SK-N-SH treated with all-trans-retinoic acid at 6 μM for 48 hours (cell line): ENCODE data around the gene HNF1A.

Experiments
- BACH2 ChIP-seq: fragments of 250-450 bp; sonication (Bioruptor Pico); IDR thresholded peaks from 2 replicates; pipeline ENCODE4 v1.9.0; 2021; ENCODE audit warnings: mild to moderate bottlenecking, borderline replicate concordance
- CSDC2 ChIP-seq: fragments of 250-450 bp; sonication (Bioruptor Pico); IDR thresholded peaks from 2 replicates; pipeline ENCODE4 v1.5.0; 2020; ENCODE audit warnings: mild to moderate bottlenecking, moderate library complexity
- ESRRG ChIP-seq: fragments of 250-450 bp; sonication (Bioruptor Pico); IDR thresholded peaks from 2 replicates; pipeline ENCODE4 v1.6.1; 2021; ENCODE audit warnings: mild to moderate bottlenecking
- OSR1 ChIP-seq: fragments of 250-450 bp; sonication (Bioruptor Pico); IDR thresholded peaks from 2 replicates; pipeline ENCODE4 v1.8.0; 2022; ENCODE audit warnings: moderate library complexity, mild to moderate bottlenecking, inconsistent platforms
- RARB ChIP-seq: fragments of 250-450 bp; sonication (Bioruptor Pico); IDR thresholded peaks from 2 replicates; pipeline ENCODE4 v1.8.0; 2021; ENCODE audit warnings: mild to moderate bottlenecking, moderate library complexity
- ZFP3 ChIP-seq: fragments of 250-450 bp; sonication (Bioruptor Pico); IDR thresholded peaks from 2 replicates; pipeline ENCODE4 v1.5.0; 2020; ENCODE audit warnings: mild to moderate bottlenecking, moderate library complexity
- ZFP30 ChIP-seq: fragments of 450-650 bp; formaldehyde crosslinking; IDR thresholded peaks from 2 replicates; pipeline ENCODE4 v1.5.0; 2022; ENCODE audit warnings: mild to moderate bottlenecking, moderate library complexity
- ZNF565 ChIP-seq: fragments of 450-650 bp; formaldehyde crosslinking; conservative IDR thresholded peaks from 2 replicates; pipeline ENCODE4 v1.5.0; 2020; ENCODE audit warnings: low read depth, mild to moderate bottlenecking, moderate library complexity
- ZNF70 ChIP-seq: fragments of 450-650 bp; formaldehyde crosslinking; IDR thresholded peaks from 2 replicates; pipeline ENCODE4 v1.5.0; 2020; ENCODE audit warnings: mild to moderate bottlenecking, moderate library complexity
- ZNF8 ChIP-seq: fragments of 450-650 bp; formaldehyde crosslinking; IDR thresholded peaks from 2 replicates; pipeline ENCODE4 v1.5.0; 2020; ENCODE audit warnings: mild to moderate bottlenecking, moderate library complexity
- TF ChIP-seq, protein P1 (sequence below): fragments of 250-450 bp; sonication (Bioruptor Pico); IDR thresholded peaks from 2 replicates; pipeline ENCODE4 v1.5.1; 2021; ENCODE audit warnings: mild to moderate bottlenecking, moderate library complexity
- TF ChIP-seq, protein P2 (sequence below): fragments of 250-450 bp; sonication (Bioruptor Pico); IDR thresholded peaks from 2 replicates; pipeline ENCODE4 v1.8.0; 2020; ENCODE audit warnings: mild to moderate bottlenecking, moderate library complexity, borderline replicate concordance

DNA sequence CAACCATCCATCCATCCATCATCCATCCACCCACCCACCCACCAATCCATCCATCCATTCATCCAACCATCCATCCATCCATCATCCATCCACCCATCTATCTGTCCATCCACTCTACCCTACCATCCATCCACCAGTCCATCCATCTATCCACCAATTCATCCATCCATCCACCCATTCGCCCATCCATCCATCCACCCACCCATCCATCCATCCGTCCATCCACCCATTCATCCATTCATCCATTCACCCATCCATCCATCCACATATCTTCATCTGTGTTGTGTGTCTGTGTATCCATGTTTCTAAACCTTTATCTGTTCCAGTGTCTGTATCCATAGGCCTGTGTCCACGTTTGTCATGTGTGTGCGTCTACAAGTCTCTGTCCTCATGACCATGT is 9.9 kb downstream of the HNF1A start:
- no peak for TF ChIP-seq CSDC2 (CRISPR knock-in tag)
- no peak for TF ChIP-seq BACH2
- no peak for TF ChIP-seq ZFP30 (CRISPR knock-in tag)
- TF ChIP-seq ZNF565 (CRISPR knock-in tag) = no peak
- no peak for TF ChIP-seq ESRRG
- no peak for TF ChIP-seq OSR1 (CRISPR knock-in tag)
- TF ChIP-seq RARB (CRISPR knock-in tag) = no peak
- TF ChIP-seq, protein P1, sequence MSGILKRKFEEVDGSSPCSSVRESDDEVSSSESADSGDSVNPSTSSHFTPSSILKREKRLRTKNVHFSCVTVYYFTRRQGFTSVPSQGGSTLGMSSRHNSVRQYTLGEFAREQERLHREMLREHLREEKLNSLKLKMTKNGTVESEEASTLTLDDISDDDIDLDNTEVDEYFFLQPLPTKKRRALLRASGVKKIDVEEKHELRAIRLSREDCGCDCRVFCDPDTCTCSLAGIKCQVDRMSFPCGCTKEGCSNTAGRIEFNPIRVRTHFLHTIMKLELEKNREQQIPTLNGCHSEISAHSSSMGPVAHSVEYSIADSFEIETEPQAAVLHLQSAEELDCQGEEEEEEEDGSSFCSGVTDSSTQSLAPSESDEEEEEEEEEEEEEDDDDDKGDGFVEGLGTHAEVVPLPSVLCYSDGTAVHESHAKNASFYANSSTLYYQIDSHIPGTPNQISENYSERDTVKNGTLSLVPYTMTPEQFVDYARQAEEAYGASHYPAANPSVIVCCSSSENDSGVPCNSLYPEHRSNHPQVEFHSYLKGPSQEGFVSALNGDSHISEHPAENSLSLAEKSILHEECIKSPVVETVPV (CRISPR knock-in tag) = no peak
- TF ChIP-seq ZFP3 = no peak
- TF ChIP-seq ZNF70 (CRISPR knock-in tag) = no peak
- TF ChIP-seq, protein P2, sequence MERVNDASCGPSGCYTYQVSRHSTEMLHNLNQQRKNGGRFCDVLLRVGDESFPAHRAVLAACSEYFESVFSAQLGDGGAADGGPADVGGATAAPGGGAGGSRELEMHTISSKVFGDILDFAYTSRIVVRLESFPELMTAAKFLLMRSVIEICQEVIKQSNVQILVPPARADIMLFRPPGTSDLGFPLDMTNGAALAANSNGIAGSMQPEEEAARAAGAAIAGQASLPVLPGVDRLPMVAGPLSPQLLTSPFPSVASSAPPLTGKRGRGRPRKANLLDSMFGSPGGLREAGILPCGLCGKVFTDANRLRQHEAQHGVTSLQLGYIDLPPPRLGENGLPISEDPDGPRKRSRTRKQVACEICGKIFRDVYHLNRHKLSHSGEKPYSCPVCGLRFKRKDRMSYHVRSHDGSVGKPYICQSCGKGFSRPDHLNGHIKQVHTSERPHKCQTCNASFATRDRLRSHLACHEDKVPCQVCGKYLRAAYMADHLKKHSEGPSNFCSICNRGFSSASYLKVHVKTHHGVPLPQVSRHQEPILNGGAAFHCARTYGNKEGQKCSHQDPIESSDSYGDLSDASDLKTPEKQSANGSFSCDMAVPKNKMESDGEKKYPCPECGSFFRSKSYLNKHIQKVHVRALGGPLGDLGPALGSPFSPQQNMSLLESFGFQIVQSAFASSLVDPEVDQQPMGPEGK (CRISPR knock-in tag) = no peak
- no peak for TF ChIP-seq ZNF8 (CRISPR knock-in tag)
